GM19438 (cell line): ENCODE data around the gene PPP4R4.
"Not testable (repeated sequence)": the region's sequence is repeated elsewhere in the genome, so short reads cannot be mapped to it uniquely, and the experiment has no call there.

ENCODE experiments used
- ATAC-seq: cut with Tn5 transposase; IDR thresholded peaks from one replicate; pipeline ENCODE4 v1.9.1; 2021; ENCODE audit warnings: low read depth; ENCODE audit not compliant: unreplicated experiment

The PPP4R4 gene

GRCh38 chr14:94144765-94145164 lies 29.4 kb upstream of the PPP4R4 start:
- no peak for ATAC-seq

- no peak for ATAC-seq
Measured at GRCh38 chr14:94145902-94146527, 28.1 kb upstream of the PPP4R4 start.

- no peak for ATAC-seq
Measured at GRCh38 chr14:94152676-94153075, 21.4 kb upstream of the PPP4R4 start.

- ATAC-seq, result no peak
Measured at GRCh38 chr14:94153750-94154342, 20.3 kb upstream of the PPP4R4 start.

- ATAC-seq, result not testable (repeated sequence)
Measured at GRCh38 chr14:94156143-94156542, 18.0 kb upstream of the PPP4R4 start.

- no peak for ATAC-seq
Measured at GRCh38 chr14:94157197-94157596, 16.9 kb upstream of the PPP4R4 start.

- ATAC-seq, result no peak
Measured at GRCh38 chr14:94158239-94158883, 15.8 kb upstream of the PPP4R4 start.

GRCh38 chr14:94161058-94161457 lies 13.1 kb upstream of the PPP4R4 start:
- no peak for ATAC-seq

GRCh38 chr14:94161981-94162380 lies 12.1 kb upstream of the PPP4R4 start:
- ATAC-seq, result no peak

- ATAC-seq, result no peak
Measured at GRCh38 chr14:94162466-94162865, 11.7 kb upstream of the PPP4R4 start.

- ATAC-seq, result no peak
Measured at GRCh38 chr14:94163796-94164195, 10.3 kb upstream of the PPP4R4 start.

GRCh38 chr14:94164685-94165431 lies 9.3 kb upstream of the PPP4R4 start:
- ATAC-seq, result no peak

GRCh38 chr14:94165744-94166143 lies 8.4 kb upstream of the PPP4R4 start:
- ATAC-seq, result no peak

- no peak for ATAC-seq
Measured at GRCh38 chr14:94170136-94170535, 4.0 kb upstream of the PPP4R4 start.

GRCh38 chr14:94171208-94171607 lies 2.9 kb upstream of the PPP4R4 start:
- no peak for ATAC-seq

- no peak for ATAC-seq
Measured at GRCh38 chr14:94172545-94172944, 1.6 kb upstream of the PPP4R4 start.

- peak; percentile 8 for ATAC-seq
Measured at GRCh38 chr14:94173471-94173884, 644 bp upstream of the PPP4R4 start.

- peak; percentile 3 for ATAC-seq
Measured at GRCh38 chr14:94174604-94175010, 485 bp downstream of the PPP4R4 start.

- ATAC-seq, result no peak
Measured at GRCh38 chr14:94175011-94175745, 1.1 kb downstream of the PPP4R4 start.

- no peak for ATAC-seq
Measured at GRCh38 chr14:94175747-94176146, 1.6 kb downstream of the PPP4R4 start.

GRCh38 chr14:94176808-94177207 lies 2.7 kb downstream of the PPP4R4 start:
- ATAC-seq, result no peak
